Measurements from ENCODE around the gene CPSF7.

The CPSF7 gene

GRCh38 chr11:61413496-61413895 lies 16.3 kb downstream of the CPSF7 start:
- Histone ChIP-seq H2AFZ (ENCODE audit: low read depth, low read length, severe bottlenecking) (no peak overlapping the region), H3K9me2 (replicated peaks; ENCODE audit: insufficient read depth, low read length) (no peaks in the 10 kb centered on the region), H3K4me2 (ENCODE audit: low read depth, low read length, poor library complexity, severe bottlenecking) (no peak overlapping the region), H3K4me3 (ENCODE audit: insufficient read depth, low read length, poor library complexity, severe bottlenecking) (no peak overlapping the region), H3F3A (ENCODE audit: insufficient read depth) (peaks cover 4% of the 10 kb centered on the region; the same call in 1 of the 2 replicates), H3K36me3 (ENCODE audit: low read length) (peaks cover 76% of the 10 kb centered on the region), H3K79me2 (ENCODE audit: insufficient read depth, low read length) (peaks cover 6% of the 10 kb centered on the region; the same call in 1 of the 2 replicates), H3K27ac (ENCODE audit: low read depth, low read length) (no peak overlapping the region), H3K27me3 (ENCODE audit: low read length) (no peaks in the 10 kb centered on the region), H3K9ac (ENCODE audit: low read length) (no peak overlapping the region), H4K20me1 (ENCODE audit: low read depth, low read length) (peaks cover 18% of the 10 kb centered on the region; the same call in 1 of the 2 replicates), H3K9me3 (ENCODE audit: insufficient read depth, low read length) (no peaks in the 10 kb centered on the region)
- TF ChIP-seq EZH2phosphoT487 (conservative IDR thresholded peaks at IDR 0.05; ENCODE audit: low read length) (no peak), CTCF (IDR thresholded peaks at IDR 0.05; ENCODE audit: insufficient read depth, low read length, poor library complexity, severe bottlenecking) (no peak)

GRCh38 chr11:61411589-61411988 lies 18.2 kb downstream of the CPSF7 start:
- Histone ChIP-seq H3K4me2 (ENCODE audit: low read depth, low read length, poor library complexity, severe bottlenecking) (no peak overlapping the region), H3K9ac (ENCODE audit: low read length) (no peak overlapping the region), H4K20me1 (ENCODE audit: low read depth, low read length) (peaks cover 10% of the 10 kb centered on the region; the same call in 1 of the 2 replicates), H3F3A (ENCODE audit: insufficient read depth) (peaks cover 4% of the 10 kb centered on the region; the same call in 1 of the 2 replicates), H3K79me2 (ENCODE audit: insufficient read depth, low read length) (no peaks in the 10 kb centered on the region), H3K9me2 (replicated peaks; ENCODE audit: insufficient read depth, low read length) (no peaks in the 10 kb centered on the region), H3K27me3 (ENCODE audit: low read length) (no peaks in the 10 kb centered on the region), H3K4me3 (ENCODE audit: insufficient read depth, low read length, poor library complexity, severe bottlenecking) (no peak overlapping the region), H3K9me3 (ENCODE audit: insufficient read depth, low read length) (no peaks in the 10 kb centered on the region), H3K27ac (ENCODE audit: low read depth, low read length) (no peak overlapping the region), H2AFZ (ENCODE audit: low read depth, low read length, severe bottlenecking) (no peak overlapping the region), H3K36me3 (ENCODE audit: low read length) (peaks cover 75% of the 10 kb centered on the region)
- TF ChIP-seq EZH2phosphoT487 (conservative IDR thresholded peaks at IDR 0.05; ENCODE audit: low read length) (no peak), CTCF (IDR thresholded peaks at IDR 0.05; ENCODE audit: insufficient read depth, low read length, poor library complexity, severe bottlenecking) (no peak)

GRCh38 chr11:61406991-61407728 lies 22.6 kb downstream of the CPSF7 start:
- no peak overlapping the region for H3K9ac ChIP-seq (ENCODE audit: low read length)
- no peak overlapping the region for H3K4me2 ChIP-seq (ENCODE audit: low read depth, low read length, poor library complexity, severe bottlenecking)
- H3F3A ChIP-seq (ENCODE audit: insufficient read depth) = peaks cover 11% of the 10 kb centered on the region; the same call in 1 of the 2 replicates
- peaks cover 64% of the 10 kb centered on the region for H3K36me3 ChIP-seq (ENCODE audit: low read length)
- no peak overlapping the region for H2AFZ ChIP-seq (ENCODE audit: low read depth, low read length, severe bottlenecking)
- H3K27ac ChIP-seq (ENCODE audit: low read depth, low read length) = no peak overlapping the region
- H3K27me3 ChIP-seq (ENCODE audit: low read length) = no peaks in the 10 kb centered on the region
- no peaks in the 10 kb centered on the region for H3K79me2 ChIP-seq (ENCODE audit: insufficient read depth, low read length)
- TF ChIP-seq CTCF (IDR thresholded peaks at IDR 0.05; ENCODE audit: insufficient read depth, low read length, poor library complexity, severe bottlenecking) (no peak), EZH2phosphoT487 (conservative IDR thresholded peaks at IDR 0.05; ENCODE audit: low read length) (no peak)
- H3K9me2 ChIP-seq (replicated peaks; ENCODE audit: insufficient read depth, low read length) = no peaks in the 10 kb centered on the region
- H3K9me3 ChIP-seq (ENCODE audit: insufficient read depth, low read length) = no peaks in the 10 kb centered on the region
- peaks cover 7% of the 10 kb centered on the region; the same call in 1 of the 2 replicates for H4K20me1 ChIP-seq (ENCODE audit: low read depth, low read length)
- H3K4me3 ChIP-seq (ENCODE audit: insufficient read depth, low read length, poor library complexity, severe bottlenecking) = no peak overlapping the region
